HepG2 (cell line): Measurements from ENCODE around the gene NOXO1. TPM values are rescaled to one million over a fixed set of nuclear protein-coding genes. Genes with fewer than 3 reads are reported as not detected.

Experiments
- CBX1 ChIP-seq: IDR thresholded peaks from one replicate; pipeline ENCODE4 v1.6.1; 2016; ENCODE audit warnings: antibody characterized with exemption, low read depth
- ELF1 ChIP-seq: sonication (generic); formaldehyde crosslinking; IDR thresholded peaks from 2 replicates; pipeline ENCODE4 v1.4.0; 2020; ENCODE audit warnings: missing genetic modification reagents
- HNRNPK ChIP-seq: fragments of 200-400 bp; formaldehyde crosslinking; IDR thresholded peaks from 2 replicates; pipeline ENCODE4 v1.6.1; 2018; ENCODE audit warnings: low read length, low read depth, moderate library complexity, mild to moderate bottlenecking; ENCODE audit not compliant: poor library complexity, severe bottlenecking
- HOXA3 ChIP-seq: sonication (generic); formaldehyde crosslinking; IDR thresholded peaks from 2 replicates; pipeline ENCODE4 v1.5.0; 2020; ENCODE audit warnings: missing genetic modification reagents
- HOXD1 ChIP-seq: sonication (generic); formaldehyde crosslinking; IDR thresholded peaks from 2 replicates; pipeline ENCODE4 v1.5.0; 2020; ENCODE audit warnings: missing genetic modification reagents
- IKZF4 ChIP-seq: sonication (generic); formaldehyde crosslinking; IDR thresholded peaks from 2 replicates; pipeline ENCODE4 v1.5.1; 2020; ENCODE audit warnings: borderline replicate concordance, mild to moderate bottlenecking, low read depth, missing genetic modification reagents; ENCODE audit errors: not compliant biosample characterization
- JDP2 ChIP-seq: sonication (generic); formaldehyde crosslinking; IDR thresholded peaks from 2 replicates; pipeline ENCODE4 v1.8.1; 2022; ENCODE audit warnings: missing genetic modification reagents, borderline replicate concordance
- LCORL ChIP-seq, 2 experiments: fragments of 450-650 bp in 1 of 2; sonication (generic) in 1 of 2; formaldehyde crosslinking in 1 of 2; IDR thresholded peaks; 2 replicates each; pipeline versions ENCODE4 v1.5.0 to v1.6.1; 2017 to 2020; ENCODE audit warnings: antibody characterized with exemption in 1 of 2, missing genetic modification reagents in 1 of 2
- MYC ChIP-seq: sonication (generic); formaldehyde crosslinking; IDR thresholded peaks from 2 replicates; pipeline ENCODE4 v1.9.0; 2021; ENCODE audit warnings: missing genetic modification reagents, borderline replicate concordance
- NBN ChIP-seq: fragments of 450-650 bp; conservative IDR thresholded peaks from 2 replicates; pipeline ENCODE4 v1.6.1; 2017
- PITX1 ChIP-seq: sonication (generic); formaldehyde crosslinking; IDR thresholded peaks from 2 replicates; pipeline ENCODE4 v1.5.1; 2020; ENCODE audit warnings: mild to moderate bottlenecking, missing genetic modification reagents
- PRMT3 ChIP-seq: sonication (generic); formaldehyde crosslinking; IDR thresholded peaks from 2 replicates; pipeline ENCODE4 v1.8.1; 2022; ENCODE audit warnings: low read depth, mild to moderate bottlenecking, moderate library complexity, missing genetic modification reagents, borderline replicate concordance
- SP140L ChIP-seq: sonication (generic); formaldehyde crosslinking; IDR thresholded peaks from 2 replicates; pipeline ENCODE4 v1.4.0; 2020; ENCODE audit warnings: missing genetic modification reagents, borderline replicate concordance
- ZBTB1 ChIP-seq: sonication (generic); formaldehyde crosslinking; IDR thresholded peaks from 2 replicates; pipeline ENCODE4 v1.4.0; 2020; ENCODE audit warnings: missing genetic modification reagents, borderline replicate concordance
- ZFP1 ChIP-seq: IDR thresholded peaks from 2 replicates; pipeline ENCODE4 v1.6.1; 2016
- ZNF282 ChIP-seq: fragments of 450-650 bp; IDR thresholded peaks from 2 replicates; pipeline ENCODE4 v1.6.1; 2018; ENCODE audit not compliant: partially characterized antibody
- ZNF317 ChIP-seq: sonication (generic); formaldehyde crosslinking; IDR thresholded peaks from 2 replicates; pipeline ENCODE4 v1.5.0; 2020; ENCODE audit warnings: mild to moderate bottlenecking, missing genetic modification reagents
- ZNF33B ChIP-seq: sonication (generic); formaldehyde crosslinking; IDR thresholded peaks from 2 replicates; pipeline ENCODE4 v1.5.1; 2020; ENCODE audit warnings: mild to moderate bottlenecking, missing genetic modification reagents
- ZNF34 ChIP-seq: sonication (generic); formaldehyde crosslinking; IDR thresholded peaks from 2 replicates; pipeline ENCODE4 v1.4.0; 2020; ENCODE audit warnings: mild to moderate bottlenecking, missing genetic modification reagents, borderline replicate concordance
- ZNF839 ChIP-seq: sonication (generic); formaldehyde crosslinking; IDR thresholded peaks from 2 replicates; pipeline ENCODE4 v1.4.0; 2020; ENCODE audit warnings: missing genetic modification reagents, mild to moderate bottlenecking, borderline replicate concordance
- ZNF879 ChIP-seq: sonication (generic); formaldehyde crosslinking; IDR thresholded peaks from 2 replicates; pipeline ENCODE4 v1.8.1; 2023; ENCODE audit warnings: missing genetic modification reagents
- polyA plus RNA-seq, 8 experiments: library from polyadenylated mRNA; depleted of rRNA in 3 of 8; stranded (reverse) in 7 of 8; unstranded in 1 of 8; fragments of >200 nt; fragmentation: Illumina TruSeq in 4 of 8; extraction: Trizol in 4 of 8; gene quantifications; 2 replicates each; pipeline versions ENCODE4 v1.2.1 to v1.2.3, GENCODE V29; 2011 to 2016; ENCODE audit warnings: low read depth in 4 of 8, missing spikeins in 1 of 8, mixed read lengths in 1 of 8; ENCODE audit not compliant: insufficient read depth in 1 of 8
- total RNA-seq, 5 experiments: library from RNA; depleted of rRNA; stranded (reverse); fragments of >200 nt; fragmentation: Illumina TruSeq; extraction: Trizol; gene quantifications; 2 replicates each; pipeline ENCODE4 v1.2.3, GENCODE V29; 2016; ENCODE audit warnings: low read depth in 1 of 5
- TF ChIP-seq, protein P1 (sequence below): sonication (generic); formaldehyde crosslinking; IDR thresholded peaks from 2 replicates; pipeline ENCODE4 v1.8.0; 2022; ENCODE audit warnings: mild to moderate bottlenecking, missing genetic modification reagents, borderline replicate concordance
- TF ChIP-seq, protein P2 (sequence below): sonication (generic); formaldehyde crosslinking; IDR thresholded peaks from 2 replicates; pipeline ENCODE4 v1.4.0; 2020; ENCODE audit warnings: missing genetic modification reagents
- TF ChIP-seq, protein P3 (sequence below): sonication (generic); formaldehyde crosslinking; conservative IDR thresholded peaks from 2 replicates; pipeline ENCODE4 v1.8.0; 2022; ENCODE audit warnings: missing genetic modification reagents
- TF ChIP-seq, protein P4 (sequence below): sonication (generic); formaldehyde crosslinking; IDR thresholded peaks from 2 replicates; pipeline ENCODE4 v1.5.1; 2020; ENCODE audit warnings: missing genetic modification reagents, mild to moderate bottlenecking, borderline replicate concordance

The NOXO1 gene
- total and polyA plus RNA-seq, 2 of the 13 experiments (the other 11 are each of a cell fraction or from before 2014, with no cell fraction given): 0.69 to 1.4 TPM

DNA sequence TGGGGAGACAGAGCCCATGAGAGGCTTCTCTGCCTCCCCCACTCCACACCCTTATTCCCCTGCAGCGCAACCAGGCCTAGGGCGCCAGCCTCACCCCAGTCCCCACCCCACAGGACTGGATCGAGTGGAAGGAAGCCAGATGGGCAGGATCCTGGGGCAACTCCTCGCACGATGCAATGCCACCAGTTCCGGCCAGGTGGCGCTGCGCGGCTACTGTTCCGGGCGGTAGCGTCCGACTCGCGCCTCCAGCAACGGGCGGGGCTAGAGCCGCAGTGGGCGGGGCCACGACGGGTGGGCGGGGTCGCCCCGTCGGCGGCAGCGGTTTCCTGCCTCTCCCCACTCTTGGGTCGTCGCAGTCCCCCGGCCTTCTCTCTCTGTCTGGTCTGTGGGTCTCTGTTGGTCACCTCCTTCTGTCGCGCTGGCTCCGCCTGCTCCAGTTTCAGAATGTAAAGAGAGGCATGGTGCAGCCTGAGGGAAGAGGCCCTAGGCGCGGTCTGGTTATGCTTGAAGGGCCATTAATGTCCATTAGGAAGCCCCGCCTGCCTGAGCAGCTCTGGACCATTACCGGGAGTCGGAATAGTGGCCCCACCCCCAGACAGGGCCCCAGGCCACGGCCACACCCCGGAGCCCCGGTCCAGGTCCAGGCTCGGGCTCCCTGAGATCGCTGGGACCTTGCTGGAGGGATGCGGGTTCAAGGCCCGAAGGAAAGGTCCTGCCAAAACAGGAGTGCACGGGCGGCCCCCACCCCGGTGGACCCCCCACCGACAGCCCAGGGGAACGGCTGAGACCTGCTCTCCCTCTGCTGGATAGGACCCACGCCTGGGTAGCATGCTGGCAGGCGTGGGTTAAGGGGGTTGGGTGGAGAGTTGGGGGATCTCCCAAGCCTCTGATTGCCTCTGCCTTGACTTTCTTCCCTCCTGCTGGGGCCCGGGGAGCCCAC is 42.1 kb upstream of the NOXO1 start (continued):
- TF ChIP-seq, protein P1, sequence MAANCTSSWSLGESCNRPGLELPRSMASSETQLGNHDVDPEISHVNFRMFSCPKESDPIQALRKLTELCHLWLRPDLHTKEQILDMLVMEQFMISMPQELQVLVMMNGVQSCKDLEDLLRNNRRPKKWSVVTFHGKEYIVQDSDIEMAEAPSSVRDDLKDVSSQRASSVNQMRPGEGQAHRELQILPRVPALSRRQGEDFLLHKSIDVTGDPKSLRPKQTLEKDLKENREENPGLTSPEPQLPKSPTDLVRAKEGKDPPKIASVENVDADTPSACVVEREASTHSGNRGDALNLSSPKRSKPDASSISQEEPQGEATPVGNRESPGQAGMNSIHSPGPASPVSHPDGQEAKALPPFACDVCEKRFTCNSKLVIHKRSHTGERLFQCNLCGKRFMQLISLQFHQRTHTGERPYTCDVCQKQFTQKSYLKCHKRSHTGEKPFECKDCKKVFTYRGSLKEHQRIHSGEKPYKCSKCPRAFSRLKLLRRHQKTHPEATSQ (CRISPR knock-in tag): no peak
- TF ChIP-seq PRMT3 (CRISPR knock-in tag): no peak
- TF ChIP-seq ZBTB1 (CRISPR knock-in tag): no peak
- no peak for TF ChIP-seq ZNF282
- TF ChIP-seq, protein P2, sequence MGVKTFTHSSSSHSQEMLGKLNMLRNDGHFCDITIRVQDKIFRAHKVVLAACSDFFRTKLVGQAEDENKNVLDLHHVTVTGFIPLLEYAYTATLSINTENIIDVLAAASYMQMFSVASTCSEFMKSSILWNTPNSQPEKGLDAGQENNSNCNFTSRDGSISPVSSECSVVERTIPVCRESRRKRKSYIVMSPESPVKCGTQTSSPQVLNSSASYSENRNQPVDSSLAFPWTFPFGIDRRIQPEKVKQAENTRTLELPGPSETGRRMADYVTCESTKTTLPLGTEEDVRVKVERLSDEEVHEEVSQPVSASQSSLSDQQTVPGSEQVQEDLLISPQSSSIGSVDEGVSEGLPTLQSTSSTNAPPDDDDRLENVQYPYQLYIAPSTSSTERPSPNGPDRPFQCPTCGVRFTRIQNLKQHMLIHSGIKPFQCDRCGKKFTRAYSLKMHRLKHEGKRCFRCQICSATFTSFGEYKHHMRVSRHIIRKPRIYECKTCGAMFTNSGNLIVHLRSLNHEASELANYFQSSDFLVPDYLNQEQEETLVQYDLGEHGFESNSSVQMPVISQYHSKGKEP (CRISPR knock-in tag): no peak
- TF ChIP-seq, protein P3, sequence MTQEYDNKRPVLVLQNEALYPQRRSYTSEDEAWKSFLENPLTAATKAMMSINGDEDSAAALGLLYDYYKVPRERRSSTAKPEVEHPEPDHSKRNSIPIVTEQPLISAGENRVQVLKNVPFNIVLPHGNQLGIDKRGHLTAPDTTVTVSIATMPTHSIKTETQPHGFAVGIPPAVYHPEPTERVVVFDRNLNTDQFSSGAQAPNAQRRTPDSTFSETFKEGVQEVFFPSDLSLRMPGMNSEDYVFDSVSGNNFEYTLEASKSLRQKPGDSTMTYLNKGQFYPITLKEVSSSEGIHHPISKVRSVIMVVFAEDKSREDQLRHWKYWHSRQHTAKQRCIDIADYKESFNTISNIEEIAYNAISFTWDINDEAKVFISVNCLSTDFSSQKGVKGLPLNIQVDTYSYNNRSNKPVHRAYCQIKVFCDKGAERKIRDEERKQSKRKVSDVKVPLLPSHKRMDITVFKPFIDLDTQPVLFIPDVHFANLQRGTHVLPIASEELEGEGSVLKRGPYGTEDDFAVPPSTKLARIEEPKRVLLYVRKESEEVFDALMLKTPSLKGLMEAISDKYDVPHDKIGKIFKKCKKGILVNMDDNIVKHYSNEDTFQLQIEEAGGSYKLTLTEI (CRISPR knock-in tag): no peak
- no peak for TF ChIP-seq HNRNPK
- TF ChIP-seq ELF1 (CRISPR knock-in tag): peak; percentile 59; the same call in 1 of the 2 replicates
- no peak; the same call in 1 of the 2 replicates for TF ChIP-seq ZNF317 (CRISPR knock-in tag)
- TF ChIP-seq NBN: no peak
- TF ChIP-seq LCORL (IDR thresholded peaks at IDR 0.05): no peak
- peak; percentile 86; the same call in 1 of the 2 replicates for TF ChIP-seq LCORL (CRISPR knock-in tag; IDR thresholded peaks at IDR 0.05)
- TF ChIP-seq ZNF879 (CRISPR knock-in tag): no peak
- no peak for TF ChIP-seq SP140L (CRISPR knock-in tag)
- TF ChIP-seq IKZF4: no peak
- TF ChIP-seq ZNF33B: 0 out of 2 replicates have a peak, but pooled peaks have one; percentile 48
- 0 out of 2 replicates have a peak, but pooled peaks have one; percentile 21 for TF ChIP-seq MYC (CRISPR knock-in tag)
- no peak for TF ChIP-seq ZNF839 (CRISPR knock-in tag)
- no peak; the same call in 1 of the 2 replicates for TF ChIP-seq PITX1 (CRISPR knock-in tag)
- TF ChIP-seq ZNF34: no peak
- TF ChIP-seq, protein P4, sequence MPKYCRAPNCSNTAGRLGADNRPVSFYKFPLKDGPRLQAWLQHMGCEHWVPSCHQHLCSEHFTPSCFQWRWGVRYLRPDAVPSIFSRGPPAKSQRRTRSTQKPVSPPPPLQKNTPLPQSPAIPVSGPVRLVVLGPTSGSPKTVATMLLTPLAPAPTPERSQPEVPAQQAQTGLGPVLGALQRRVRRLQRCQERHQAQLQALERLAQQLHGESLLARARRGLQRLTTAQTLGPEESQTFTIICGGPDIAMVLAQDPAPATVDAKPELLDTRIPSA (CRISPR knock-in tag): no peak
- TF ChIP-seq HOXD1 (CRISPR knock-in tag): no peak
- TF ChIP-seq ZFP1: no peak
- TF ChIP-seq HOXA3 (CRISPR knock-in tag): peak; percentile 61
- TF ChIP-seq JDP2 (CRISPR knock-in tag): no peak
- TF ChIP-seq CBX1: no peak
